ENCODE measurements around the gene RYR2.

GRCh38 chr1:237211031-237211430, 169.0 kb downstream of the RYR2 start:
- TF ChIP-seq CTCF (IDR thresholded peaks at IDR 0.05) (no peak), POLR2A (IDR thresholded peaks at IDR 0.05) (no peak), EP300 (IDR thresholded peaks at IDR 0.05; ENCODE audit: low read depth) (no peak)
